IMR-90 (cell line): ENCODE data around the gene C2orf69.

Source experiments
- BHLHE40 ChIP-seq: fragments of 150-350 bp; IDR thresholded peaks from 2 replicates; pipeline ENCODE4 v1.6.1; 2016; ENCODE audit warnings: mild to moderate bottlenecking, low read depth, low read length
- CTCF ChIP-seq: conservative IDR thresholded peaks from 2 replicates; pipeline ENCODE4 v1.5.1; 2012; ENCODE audit warnings: mild to moderate bottlenecking, low read depth, low read length, improper control_type of control experiment
- FOS ChIP-seq: fragments of 150-350 bp; IDR thresholded peaks from 2 replicates; pipeline ENCODE4 v1.6.1; 2016; ENCODE audit warnings: low read depth, low read length
- POLR2A ChIP-seq: IDR thresholded peaks from 2 replicates; pipeline ENCODE4 v1.6.1; 2012; ENCODE audit warnings: mild to moderate bottlenecking, low read depth, low read length
- RFX5 ChIP-seq: IDR thresholded peaks from 2 replicates; pipeline ENCODE4 v1.8.0; 2012; ENCODE audit warnings: low read depth, mild to moderate bottlenecking, low read length, moderate library complexity
- USF2 ChIP-seq: fragments of 150-350 bp; IDR thresholded peaks from 2 replicates; pipeline ENCODE4 v1.6.1; 2017; ENCODE audit warnings: mild to moderate bottlenecking, antibody characterized with exemption, low read length, low read depth

- TF ChIP-seq USF2 (no peak), CTCF (no peak), BHLHE40 (no peak), POLR2A (no peak), RFX5 (no peak), FOS (no peak)
Measured at GRCh38 chr2:199922856-199923255, 11.8 kb downstream of the C2orf69 start.
